GM21619 (cell line): ENCODE results near the gene THAP3.
"Not testable (repeated sequence)": the region's sequence is repeated elsewhere in the genome, so short reads cannot be mapped to it uniquely, and the experiment has no call there.

Experiments
- ATAC-seq: cut with Tn5 transposase; IDR thresholded peaks from one replicate; pipeline ENCODE4 v1.9.1; 2021; ENCODE audit not compliant: unreplicated experiment

The THAP3 gene

DNA sequence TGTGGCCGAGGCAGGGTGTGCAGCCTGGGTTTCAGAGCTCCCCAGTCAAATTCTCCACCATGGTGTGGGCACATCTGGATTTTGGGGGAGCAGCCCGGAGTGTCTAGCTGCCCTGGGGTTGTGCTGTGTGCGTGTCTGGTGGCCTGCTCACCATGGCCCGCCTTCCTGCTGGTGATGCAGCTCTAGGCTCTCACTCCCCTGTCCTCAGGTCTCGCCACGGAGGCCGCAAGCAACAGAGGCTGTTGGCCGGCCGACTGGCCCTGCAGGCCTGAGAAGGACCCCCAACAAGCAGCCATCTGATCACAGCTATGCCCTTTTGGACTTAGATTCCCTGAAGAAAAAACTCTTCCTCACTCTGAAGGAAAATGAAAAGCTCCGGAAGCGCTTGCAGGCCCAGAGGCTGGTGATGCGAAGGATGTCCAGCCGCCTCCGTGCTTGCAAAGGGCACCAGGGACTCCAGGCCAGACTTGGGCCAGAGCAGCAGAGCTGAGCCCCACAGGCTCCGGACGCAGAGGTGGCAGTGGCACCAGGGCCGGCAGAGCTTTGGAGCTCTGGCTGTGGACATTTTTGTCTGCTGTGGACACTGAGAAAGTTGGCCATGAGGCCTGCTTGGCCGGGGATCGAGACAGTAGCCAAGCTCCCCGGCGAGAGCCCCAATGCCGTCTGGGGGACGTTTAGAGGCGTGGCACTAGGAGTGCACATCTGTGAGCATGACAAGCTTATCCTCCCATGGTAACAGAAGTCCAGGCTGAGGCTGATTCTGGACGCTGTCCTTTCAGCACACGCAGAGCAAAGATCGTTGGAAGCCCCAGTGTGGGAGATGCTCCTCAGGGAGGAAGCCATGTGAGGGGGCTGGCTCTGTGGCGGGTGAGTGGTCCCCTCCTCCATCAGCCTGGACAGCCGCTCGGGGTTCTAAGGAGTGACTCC, 8.2 kb downstream of the THAP3 start:
- no peak for ATAC-seq

DNA sequence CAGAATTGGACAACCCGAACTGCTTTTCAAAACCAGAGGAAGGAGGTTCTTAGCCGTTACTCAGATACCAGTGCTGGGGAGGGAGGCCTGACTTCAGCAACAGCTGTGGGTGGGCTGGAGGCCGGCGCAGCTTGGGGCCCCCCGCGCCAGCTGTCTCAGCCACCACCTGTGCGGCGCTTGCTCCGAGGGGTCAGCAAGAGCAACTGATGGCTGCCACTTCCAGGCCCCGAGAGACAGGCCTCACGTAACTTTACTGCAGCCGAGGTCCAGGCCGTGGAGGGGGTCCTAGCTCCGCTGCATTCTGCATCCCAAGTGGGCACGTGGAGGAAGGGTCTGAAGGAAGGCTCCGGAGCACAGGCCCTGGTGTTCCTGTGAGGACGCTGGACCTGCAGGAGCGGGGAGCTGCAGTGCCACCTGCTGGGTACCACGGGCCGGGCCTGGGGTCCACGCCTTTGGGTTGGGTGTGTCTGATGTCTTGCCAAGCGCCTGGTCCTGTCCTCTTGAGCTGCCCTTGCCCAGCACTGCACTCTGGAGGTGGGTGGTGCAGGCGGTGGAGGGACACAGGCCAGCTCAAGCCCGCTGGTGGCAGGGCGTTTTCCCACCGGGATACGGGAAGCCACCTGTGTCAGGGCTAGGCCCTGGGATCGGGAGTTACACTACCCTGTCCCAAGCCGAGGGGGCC, 9.8 kb downstream of the THAP3 start:
- ATAC-seq, result no peak

DNA sequence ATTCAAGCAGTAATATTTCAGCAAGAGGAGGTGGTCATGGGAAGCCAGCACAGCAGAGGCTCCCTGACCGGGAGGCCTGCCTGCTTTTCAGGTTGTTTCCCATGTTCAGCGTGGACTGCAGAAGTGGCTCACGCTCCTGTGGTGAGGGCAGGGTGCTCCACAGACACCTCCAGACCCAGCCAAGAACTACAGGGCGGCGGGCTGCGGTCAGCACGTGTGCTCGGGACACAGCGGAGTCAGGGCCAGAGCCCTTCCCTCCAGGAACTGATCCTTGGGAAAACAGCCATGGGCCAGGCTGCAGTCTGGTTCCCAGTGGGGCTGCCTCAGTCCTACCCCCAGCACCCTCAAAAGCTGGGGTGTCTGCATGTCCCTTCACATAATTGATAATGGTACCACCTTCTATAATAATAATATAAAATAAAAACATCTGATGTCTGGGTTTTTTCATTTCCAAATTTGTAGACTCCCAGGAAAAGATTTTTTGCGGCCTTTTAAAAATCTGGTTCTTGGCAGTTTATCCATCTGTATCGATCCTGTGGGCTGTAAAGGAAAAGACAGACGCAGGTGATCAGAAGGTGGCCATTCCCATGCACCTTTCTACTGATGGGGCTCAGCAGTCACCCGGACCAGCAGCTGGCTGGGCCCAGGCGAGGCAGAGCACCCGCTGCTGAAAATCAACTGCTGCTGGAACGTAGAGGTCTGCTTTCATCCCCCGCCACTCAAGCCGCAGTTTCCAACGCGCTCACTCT, 10.7 kb downstream of the THAP3 start:
- ATAC-seq, result no peak

DNA sequence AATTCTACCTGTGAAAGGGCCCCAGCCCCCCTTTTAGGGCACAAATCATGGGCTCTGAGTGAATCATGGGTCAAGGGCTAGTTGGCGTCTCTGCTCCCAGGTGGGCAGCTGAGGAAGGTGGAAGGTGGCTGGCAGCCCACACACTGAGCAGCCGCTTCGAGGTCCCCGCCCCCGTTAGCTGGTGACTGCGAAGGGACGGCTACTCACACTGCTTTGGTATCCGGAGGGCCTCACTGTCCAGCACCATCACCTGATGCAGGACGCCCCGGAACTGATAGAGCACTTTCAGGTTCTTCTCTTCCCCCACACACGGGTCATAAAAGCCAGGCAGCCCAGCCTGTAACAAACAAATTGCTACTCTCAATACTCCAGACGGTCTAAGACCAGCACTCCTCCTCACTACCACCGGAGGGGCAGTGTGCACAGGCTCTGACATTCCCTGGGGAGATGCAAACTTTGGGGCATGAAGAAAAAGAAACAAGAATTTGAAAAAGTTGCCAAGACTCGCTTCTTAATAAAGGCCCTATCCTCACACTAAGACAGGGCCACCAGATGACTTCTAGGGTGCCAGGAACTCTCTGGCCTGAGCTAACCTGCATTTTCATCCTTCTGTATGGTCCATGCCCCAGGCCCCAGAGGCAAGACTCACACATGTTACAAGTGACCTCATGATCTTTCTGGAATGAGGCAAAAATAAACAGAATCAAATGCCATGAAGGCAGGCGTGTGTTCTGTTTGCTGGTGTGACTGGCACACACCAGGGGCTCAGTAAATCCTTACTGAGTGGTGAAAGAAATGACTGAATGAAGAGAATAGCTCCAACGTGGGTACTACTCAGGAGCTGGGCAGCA, 11.5 kb downstream of the THAP3 start:
- ATAC-seq, result no peak

DNA sequence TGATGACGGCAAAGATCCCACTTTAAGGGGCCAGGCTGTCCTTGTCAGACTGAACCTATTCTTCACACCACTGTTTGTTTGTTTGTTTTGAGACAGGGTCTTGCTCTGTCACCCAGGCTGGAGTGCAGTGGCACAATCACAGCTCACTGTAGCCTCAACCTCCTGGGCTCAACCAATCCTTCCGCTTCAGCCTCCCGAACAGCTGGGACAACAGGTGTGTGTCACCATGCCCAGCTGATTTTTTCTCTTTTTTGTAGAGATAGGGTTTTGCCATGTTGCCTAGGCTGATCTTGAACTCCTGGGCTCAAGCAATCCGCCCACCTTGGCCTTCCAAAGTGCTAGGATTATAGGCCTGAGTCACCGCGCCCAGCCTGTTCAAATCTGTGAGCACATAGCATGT, 12.1 kb downstream of the THAP3 start:
- not testable (repeated sequence) for ATAC-seq

DNA sequence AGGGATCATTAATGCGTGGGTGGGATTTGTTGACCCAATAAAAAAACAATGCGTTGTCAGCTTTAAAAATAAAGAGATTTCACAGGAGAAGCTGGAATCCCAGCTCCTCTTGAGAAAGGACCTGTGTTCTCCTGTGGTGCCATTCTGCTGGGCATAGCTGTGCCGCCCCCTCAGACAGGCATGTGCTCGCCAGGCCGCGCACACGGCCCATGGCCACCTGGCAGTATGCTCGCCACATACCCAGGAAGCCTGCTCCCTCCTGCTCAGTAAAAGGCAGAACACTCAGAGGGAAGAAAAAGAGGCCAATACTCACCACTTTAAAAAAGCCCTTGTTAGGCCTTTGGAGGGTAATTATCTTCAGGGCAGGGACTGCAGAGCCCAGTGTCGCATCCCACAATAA, 13.1 kb downstream of the THAP3 start:
- no peak for ATAC-seq

DNA sequence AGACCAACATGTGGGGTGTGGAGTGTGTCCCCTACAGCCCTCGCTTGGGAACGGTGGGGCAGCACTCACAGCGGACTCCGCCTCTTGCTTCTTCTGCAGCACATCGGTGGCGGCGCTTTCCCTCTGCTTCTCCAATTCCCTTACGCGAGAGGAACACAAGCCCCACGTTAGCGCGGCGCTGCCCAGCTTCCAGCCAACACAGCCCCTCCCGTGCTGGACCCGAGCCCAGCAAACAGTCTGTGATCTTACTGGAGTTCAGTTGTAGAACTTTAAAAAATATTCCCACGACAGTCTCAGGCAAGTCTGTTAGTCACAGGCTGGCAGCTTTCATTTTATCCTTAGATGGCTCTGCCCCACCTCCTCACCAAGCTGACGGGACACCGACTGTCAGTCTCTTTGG, 13.6 kb downstream of the THAP3 start:
- ATAC-seq, result no peak

DNA sequence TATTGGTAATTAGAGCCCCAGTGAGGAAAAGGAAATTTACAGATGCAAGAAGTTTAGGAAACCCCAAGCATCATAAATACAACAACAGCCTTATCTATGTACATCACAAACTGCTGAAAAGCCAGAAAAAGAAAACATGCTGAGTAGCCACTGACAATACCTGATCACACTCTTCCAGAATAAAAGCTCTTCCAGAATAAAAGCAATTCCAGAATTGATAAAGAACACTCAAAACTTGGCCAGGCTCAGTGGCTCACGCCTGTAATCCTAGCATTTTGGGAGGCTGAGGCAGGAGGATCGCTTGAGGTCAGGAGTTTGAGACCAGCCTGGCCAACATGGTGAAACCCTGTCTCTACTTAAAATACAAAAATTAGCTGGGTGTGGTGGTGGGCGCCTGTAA, 16.2 kb downstream of the THAP3 start:
- not testable (repeated sequence) for ATAC-seq

DNA sequence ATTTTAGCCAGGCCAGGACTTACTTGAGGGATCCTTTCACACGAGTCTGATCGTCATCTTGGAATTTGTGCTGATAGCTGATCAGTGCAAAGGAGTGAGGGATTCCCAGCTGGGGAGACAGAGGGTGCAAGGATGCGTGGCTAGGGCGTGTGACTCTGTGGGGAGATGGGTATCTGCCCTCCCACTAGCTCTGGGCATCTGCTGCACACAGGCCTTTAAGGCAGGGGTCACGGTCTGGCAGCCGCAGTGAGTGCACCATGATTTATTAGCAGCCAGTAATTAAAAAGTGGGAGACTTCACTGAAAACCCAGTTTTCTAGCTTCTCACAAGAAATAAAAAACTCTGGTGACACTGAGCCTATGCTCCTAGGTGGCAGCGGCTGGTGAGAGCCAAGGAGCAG, 20.4 kb downstream of the THAP3 start:
- no peak for ATAC-seq

DNA sequence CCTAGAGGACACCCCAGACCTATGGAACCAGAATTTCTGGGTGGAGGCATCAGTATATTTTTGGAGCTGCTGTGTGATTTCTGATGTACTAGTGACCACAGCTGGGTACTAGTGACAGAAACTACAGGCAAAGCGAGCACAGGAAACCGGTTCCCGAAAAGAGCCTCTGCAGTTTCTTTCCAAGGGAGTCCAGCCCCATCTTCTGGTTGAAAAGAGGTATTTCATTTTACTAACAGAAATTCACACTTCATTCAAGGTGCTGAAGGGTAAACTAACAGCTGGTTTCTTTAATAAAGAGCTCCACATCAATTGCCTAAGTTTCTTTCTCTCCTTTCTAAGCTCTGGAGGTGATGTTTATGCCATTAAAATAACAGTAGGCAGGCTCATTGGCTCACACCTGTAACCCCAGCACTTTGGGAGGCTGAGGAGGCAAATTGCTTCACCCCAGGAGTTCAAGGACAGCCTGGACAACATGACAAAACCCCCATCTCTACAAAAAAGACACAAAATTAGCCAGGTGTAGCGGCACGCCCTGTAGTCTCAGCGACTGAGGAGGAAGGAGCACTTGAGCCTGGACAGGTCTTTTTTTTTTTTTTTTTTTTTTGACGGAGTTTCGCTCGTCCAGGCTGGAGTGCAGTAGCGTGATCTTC, 22.0 kb downstream of the THAP3 start:
- no peak for ATAC-seq

DNA sequence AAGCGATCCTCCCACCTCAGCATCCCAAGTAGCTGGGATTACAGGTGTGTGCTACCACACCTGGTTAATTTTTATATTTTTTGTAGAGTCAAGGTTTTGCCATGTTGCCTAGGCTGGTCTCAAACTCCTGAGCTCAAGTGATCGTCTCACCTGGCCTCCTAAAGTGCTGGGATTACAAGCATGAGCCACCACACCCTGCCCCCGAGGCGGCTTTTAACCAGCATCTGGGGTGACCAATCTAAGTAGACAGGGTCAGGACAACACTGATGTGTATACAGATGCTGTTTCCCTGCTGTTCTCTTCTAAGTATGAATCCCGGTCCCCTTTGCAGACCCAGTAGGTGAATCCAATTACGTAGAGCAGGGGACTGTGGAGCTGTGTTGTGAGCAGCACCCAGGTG, 23.9 kb downstream of the THAP3 start:
- ATAC-seq, result no peak

DNA sequence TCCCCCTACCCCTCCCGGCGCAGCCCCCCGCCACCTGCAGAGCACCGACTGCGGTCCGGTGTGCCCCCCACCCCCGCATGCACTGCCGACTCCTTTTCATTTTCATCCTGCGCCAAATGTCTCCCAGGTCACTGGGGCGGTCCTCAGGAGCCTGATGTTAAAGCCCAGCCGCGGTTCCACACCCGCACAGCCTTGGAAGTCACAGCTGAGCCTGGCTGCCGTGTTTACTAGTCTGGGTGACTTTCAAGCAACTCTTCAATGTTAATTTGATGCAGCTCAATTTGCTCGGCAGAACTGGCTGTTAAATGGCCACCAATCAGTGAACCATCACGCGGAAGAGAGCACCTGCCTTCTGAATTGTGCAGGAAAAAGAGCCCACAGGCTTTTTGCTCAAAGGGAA, 27.2 kb downstream of the THAP3 start:
- ATAC-seq, result no peak

DNA sequence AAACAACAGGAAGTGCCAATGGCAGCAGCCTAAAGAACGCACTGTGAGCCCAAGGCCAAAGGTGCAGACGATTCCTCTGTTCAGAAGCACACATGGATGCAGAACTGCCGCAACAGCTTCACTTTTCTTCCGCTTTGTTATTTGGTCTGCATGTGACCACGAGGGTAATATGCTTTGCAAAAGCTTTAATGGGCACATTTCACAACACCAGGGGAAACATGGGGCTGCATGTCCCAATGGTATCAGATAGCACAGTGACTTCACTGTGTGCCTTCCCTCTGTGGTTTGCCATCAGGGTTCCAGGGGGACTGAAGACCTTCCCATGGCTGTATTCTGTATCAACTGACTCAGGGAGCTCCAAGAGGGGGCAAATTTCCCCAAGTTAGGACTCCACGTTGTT, 28.3 kb downstream of the THAP3 start:
- ATAC-seq, result no peak

DNA sequence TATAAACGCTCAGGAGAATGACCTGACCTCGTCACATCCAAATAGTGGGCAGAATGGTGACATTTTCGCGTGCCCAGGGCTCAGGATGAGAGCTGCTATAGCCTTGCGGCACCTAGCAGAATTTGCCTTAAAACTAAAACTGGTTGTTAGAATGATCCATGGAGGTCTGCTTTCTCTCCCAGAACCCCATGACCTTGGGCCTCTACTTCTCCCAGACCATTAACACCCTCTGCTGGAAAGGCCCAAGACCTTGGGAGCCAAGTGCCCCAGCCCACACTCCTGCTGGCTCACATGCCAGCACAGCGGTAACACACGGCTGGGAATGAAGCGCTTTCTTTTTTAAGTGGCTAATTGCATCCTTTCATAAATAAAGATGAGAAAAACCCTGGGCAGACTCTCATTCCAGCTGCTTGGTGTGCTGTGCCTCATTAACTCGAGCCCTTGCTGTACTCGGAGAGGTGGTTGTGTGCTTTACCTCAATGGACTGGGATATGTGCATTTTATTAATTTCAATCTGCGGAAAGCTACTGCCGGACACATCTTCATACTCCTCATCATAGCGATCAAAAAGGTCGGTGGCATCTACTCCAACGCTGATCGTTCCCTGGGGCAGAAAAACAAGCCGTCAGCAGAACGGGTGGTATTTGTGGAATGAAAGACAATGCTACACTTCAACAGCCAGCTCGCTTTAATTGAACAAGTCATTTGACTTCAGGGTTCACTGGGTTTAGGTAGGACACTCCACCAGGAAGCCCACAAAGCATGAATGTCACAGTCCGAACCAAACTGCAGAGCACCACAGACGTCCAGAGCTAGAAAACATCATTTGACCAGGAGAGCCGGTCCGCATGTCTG, 29.0 kb downstream of the THAP3 start:
- ATAC-seq, result no peak

DNA sequence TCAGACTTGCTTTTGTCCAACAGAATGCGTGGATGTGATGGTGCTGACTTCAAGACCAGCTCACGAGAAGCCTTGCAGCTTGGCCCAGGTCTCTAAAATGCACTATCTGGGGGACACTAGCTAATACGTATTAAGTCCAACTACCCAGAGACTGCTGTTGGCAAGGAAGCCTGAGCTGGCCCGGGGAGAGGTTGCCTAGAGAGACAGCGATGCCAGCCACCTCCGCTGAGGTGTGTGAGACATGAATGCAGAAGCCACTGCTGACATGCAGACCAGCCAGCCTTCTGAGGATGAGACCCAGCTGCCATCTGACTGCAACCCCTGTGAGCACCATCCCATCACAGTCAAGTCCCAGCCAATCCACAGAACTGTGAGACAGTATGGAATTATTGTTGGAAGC, 32.5 kb downstream of the THAP3 start:
- ATAC-seq, result no peak

DNA sequence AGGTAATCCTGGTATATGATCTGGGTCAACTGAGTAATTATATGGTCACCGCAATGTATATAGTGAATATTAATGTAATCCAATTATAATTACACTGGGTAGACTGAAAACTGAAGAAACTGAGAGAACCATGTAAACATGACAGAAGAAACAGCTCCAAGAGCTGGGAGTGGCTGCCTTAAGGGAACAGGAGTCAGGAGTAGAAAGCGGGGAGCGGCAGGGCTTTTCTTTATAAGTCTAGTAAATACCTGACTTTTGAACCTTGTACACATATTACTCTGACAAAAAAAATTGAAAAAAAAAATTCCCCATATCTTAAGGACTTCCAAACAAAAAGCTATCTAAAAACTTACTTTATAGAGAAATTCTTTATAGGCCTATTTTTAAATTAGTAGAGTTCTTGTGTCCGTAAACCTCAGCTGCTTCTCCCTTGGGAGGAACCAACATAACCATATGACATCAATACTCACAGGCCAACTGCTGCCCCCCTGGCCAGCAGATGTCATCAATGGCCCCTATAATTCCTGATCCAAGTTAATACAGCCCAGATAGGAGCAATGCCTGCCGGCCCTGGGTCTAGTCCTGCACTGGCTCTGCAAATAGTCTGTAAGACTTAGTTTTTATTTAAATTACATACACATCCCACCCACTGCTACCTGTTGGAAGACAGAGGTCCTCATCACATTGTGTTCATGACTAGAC, 33.8 kb downstream of the THAP3 start:
- no peak for ATAC-seq

DNA sequence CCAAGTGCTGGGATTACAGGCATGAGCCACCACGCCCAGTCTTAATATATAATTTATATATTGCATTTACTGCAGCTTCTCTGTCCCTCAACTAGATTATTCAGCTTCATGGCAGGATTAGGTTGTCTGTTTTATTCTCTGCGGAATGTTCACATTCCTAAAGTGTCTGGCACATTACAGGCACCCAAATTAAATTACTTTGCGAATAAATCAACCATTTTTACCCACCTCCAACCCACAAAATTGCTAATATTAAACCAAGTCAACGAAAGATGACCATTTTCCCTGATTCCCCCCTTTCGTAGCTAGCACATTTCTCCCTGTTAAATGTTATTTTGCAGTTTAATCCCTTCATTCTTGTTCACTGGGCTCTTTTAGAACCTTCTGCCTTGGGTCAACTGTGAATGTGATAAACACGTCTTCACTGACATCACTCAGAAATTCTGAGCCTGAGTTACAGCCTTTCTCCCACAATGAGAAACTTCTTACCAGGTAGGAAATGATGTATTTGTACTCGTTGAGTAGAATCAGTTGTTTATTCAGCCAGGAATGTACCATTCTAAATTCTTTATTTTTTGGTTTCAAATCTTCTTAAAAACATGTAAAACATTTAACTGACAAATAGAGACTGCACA, 35.9 kb downstream of the THAP3 start:
- no peak for ATAC-seq

DNA sequence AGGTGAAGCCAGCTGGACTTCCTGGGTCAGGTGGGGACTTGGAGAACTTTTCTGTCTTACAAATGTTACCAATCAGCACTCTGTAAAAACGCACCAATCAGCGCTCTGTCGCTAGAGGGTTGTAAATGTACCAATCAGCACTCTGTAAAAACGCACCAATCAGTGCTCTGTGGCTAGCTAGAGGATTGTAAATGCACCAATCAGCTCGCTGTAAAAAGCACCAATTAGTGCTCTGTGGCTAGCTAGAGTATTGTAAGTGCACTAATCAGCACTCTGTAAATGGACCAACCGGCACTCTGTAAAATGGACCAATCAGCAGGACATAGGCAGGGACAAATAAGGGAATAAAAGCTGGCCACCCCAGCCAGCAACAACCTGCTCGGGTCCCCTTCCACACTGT, 37.8 kb downstream of the THAP3 start:
- not testable (repeated sequence) for ATAC-seq
